ENCODE results near the gene KLHDC7A. TPM values are rescaled to one million over a fixed set of nuclear protein-coding genes. Genes with fewer than 3 reads are reported as not detected.

KLHDC7A gene
- total and polyA plus RNA-seq, 2 experiments from 2014 or later: not detected

DNA sequence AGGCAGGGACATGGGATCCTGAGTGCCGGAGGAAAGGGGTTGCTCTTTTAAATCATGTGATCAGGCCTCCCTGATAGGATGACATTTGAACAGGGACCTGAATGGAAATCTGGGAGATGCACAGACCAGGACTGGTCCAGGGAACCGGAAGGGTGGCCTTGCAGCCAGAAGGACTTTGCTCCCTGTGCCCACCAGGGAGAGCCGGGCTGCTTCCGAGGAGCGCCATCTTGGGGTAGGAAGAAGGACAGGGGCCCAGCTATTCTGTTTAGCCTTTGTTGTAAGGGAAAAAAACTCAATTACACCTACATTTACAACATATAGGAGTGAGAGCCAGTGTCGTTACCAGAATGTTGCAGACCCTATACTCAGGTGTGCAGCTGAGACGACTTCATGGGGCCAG lies 5.5 kb downstream of the KLHDC7A start:
- no peaks in the 10 kb centered on the region for H3F3A ChIP-seq (ENCODE audit: insufficient read depth)
- H3K9ac ChIP-seq: no peak overlapping the region
- H3K79me2 ChIP-seq (ENCODE audit: insufficient read depth): no peaks in the 10 kb centered on the region
- no peak overlapping the region for H3K27ac ChIP-seq
- H3K4me1 ChIP-seq (ENCODE audit: insufficient read depth): no peaks in the 10 kb centered on the region
- H2AFZ ChIP-seq: no peak overlapping the region
- no peaks in the 10 kb centered on the region for H3K36me3 ChIP-seq (ENCODE audit: low read depth)
- in situ Hi-C loops (cut with MboI): no loop called here
- 41 to 44% methylated on average over 7 of the region's 7 CpGs for WGBS, 2 experiments (ENCODE audit: low coverage in 1 of 2, low lambda C conversion rate in 2 of 2, missing lambda C conversion rate in 2 of 2)
- H3K27me3 ChIP-seq (replicated peaks; ENCODE audit: insufficient read depth): no peaks in the 10 kb centered on the region
- no peak overlapping the region for H3K4me2 ChIP-seq (ENCODE audit: unreplicated experiment)
- no peak for DNase-seq
- H3K9me3 ChIP-seq (ENCODE audit: low read depth): no peaks in the 10 kb centered on the region
- TF ChIP-seq EZH2phosphoT487 (IDR thresholded peaks at IDR 0.05; ENCODE audit: insufficient read depth, low read depth): no peak
- TF ChIP-seq EZH2 (IDR thresholded peaks at IDR 0.05; ENCODE audit: insufficient read depth, poor library complexity, severe bottlenecking): no peak
- H4K20me1 ChIP-seq (ENCODE audit: insufficient read depth): no peaks in the 10 kb centered on the region
- no peak overlapping the region for H3K4me3 ChIP-seq
- no peaks in the 10 kb centered on the region for H3K9me2 ChIP-seq (ENCODE audit: insufficient read depth)

DNA sequence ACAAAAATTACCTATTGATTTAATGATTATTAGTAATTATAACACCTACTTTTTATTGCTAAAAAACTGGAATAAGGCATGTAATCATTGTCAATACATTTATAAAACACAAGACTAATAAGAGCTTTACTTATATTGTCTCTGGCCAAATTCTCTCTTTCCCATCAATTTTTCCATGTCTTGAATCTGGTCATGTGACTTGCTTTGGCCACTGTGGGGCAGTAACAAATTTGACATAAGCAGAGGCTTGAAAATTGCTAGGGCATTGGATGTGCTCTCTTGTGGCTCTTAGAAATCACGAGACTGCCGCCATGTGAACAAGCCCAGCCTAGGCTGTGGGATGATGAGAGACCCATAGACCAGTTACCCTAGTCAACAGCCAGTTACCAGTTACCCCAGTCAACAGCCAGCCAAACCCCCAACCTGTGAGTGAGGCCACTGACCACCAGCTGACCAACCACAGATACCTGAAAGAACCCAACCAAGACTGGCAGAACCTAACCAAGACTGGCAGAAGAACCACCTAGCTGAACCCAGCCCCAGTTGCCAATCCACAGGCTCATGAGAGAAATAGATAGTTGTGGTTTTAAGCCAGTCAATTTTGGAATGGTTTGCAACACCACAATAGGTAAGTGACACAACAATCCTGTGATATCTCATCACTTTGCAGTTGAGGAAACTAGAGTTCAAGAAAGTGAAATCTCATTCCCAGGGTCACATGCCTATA lies 8.8 kb downstream of the KLHDC7A start:
- DNase-seq: no peak
- H3F3A ChIP-seq (ENCODE audit: insufficient read depth): no peaks in the 10 kb centered on the region
- H3K27ac ChIP-seq: no peak overlapping the region
- H3K79me2 ChIP-seq (ENCODE audit: insufficient read depth): no peaks in the 10 kb centered on the region
- H3K9ac ChIP-seq: no peak overlapping the region
- H3K27me3 ChIP-seq (replicated peaks; ENCODE audit: insufficient read depth): no peaks in the 10 kb centered on the region
- no peaks in the 10 kb centered on the region for H3K4me1 ChIP-seq (ENCODE audit: insufficient read depth)
- H4K20me1 ChIP-seq (ENCODE audit: insufficient read depth): no peaks in the 10 kb centered on the region
- H3K4me3 ChIP-seq: no peak overlapping the region
- TF ChIP-seq EZH2phosphoT487 (IDR thresholded peaks at IDR 0.05; ENCODE audit: insufficient read depth, low read depth) (no peak), EZH2 (IDR thresholded peaks at IDR 0.05; ENCODE audit: insufficient read depth, poor library complexity, severe bottlenecking) (no peak)
- H3K9me2 ChIP-seq (ENCODE audit: insufficient read depth): no peaks in the 10 kb centered on the region
- no peak overlapping the region for H3K4me2 ChIP-seq (ENCODE audit: unreplicated experiment)
- in situ Hi-C loops (cut with MboI): no loop called here
- WGBS, 2 experiments (ENCODE audit: low coverage in 1 of 2, low lambda C conversion rate in 2 of 2, missing lambda C conversion rate in 2 of 2): 25 to 41% methylated on average over 2 of the region's 2 CpGs
- no peaks in the 10 kb centered on the region for H3K36me3 ChIP-seq (ENCODE audit: low read depth)
- no peak overlapping the region for H2AFZ ChIP-seq
- no peaks in the 10 kb centered on the region for H3K9me3 ChIP-seq (ENCODE audit: low read depth)

DNA sequence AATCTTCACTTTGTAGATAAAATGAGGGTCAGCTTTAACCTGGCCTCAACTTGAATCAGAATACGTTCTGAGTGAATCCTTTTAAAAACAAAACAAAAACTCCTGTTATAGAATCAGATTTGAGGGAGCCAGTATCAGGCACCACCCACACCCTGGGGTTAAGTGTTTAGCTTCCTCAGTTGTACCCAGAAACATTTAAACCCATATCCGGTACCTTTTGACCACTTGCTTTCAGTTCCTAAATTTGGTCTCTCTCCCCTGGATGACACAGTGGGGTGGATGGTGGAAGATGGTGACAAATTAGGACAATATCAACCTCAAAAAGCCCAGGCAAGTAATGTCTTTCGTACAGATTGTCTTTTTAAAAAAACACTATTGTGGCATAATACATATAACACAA lies 10.4 kb downstream of the KLHDC7A start:
- H3K27me3 ChIP-seq (replicated peaks; ENCODE audit: insufficient read depth): no peaks in the 10 kb centered on the region
- no peaks in the 10 kb centered on the region for H3F3A ChIP-seq (ENCODE audit: insufficient read depth)
- H3K4me1 ChIP-seq (ENCODE audit: insufficient read depth): no peaks in the 10 kb centered on the region
- H3K79me2 ChIP-seq (ENCODE audit: insufficient read depth): no peaks in the 10 kb centered on the region
- H3K9me3 ChIP-seq (ENCODE audit: low read depth): no peaks in the 10 kb centered on the region
- no peak for TF ChIP-seq EZH2phosphoT487 (IDR thresholded peaks at IDR 0.05; ENCODE audit: insufficient read depth, low read depth)
- TF ChIP-seq EZH2 (IDR thresholded peaks at IDR 0.05; ENCODE audit: insufficient read depth, poor library complexity, severe bottlenecking): no peak
- in situ Hi-C loops (cut with MboI): no loop called here
- WGBS, 2 experiments (ENCODE audit: low coverage in 1 of 2, low lambda C conversion rate in 2 of 2, missing lambda C conversion rate in 2 of 2): 18 to 22% methylated on average over 3 of the region's 3 CpGs
- H3K4me3 ChIP-seq: no peak overlapping the region
- no peak for DNase-seq
- no peak overlapping the region for H3K9ac ChIP-seq
- H3K27ac ChIP-seq: no peak overlapping the region
- H4K20me1 ChIP-seq (ENCODE audit: insufficient read depth): no peaks in the 10 kb centered on the region
- H2AFZ ChIP-seq: no peak overlapping the region
- H3K9me2 ChIP-seq (ENCODE audit: insufficient read depth): no peaks in the 10 kb centered on the region
- no peaks in the 10 kb centered on the region for H3K36me3 ChIP-seq (ENCODE audit: low read depth)
- H3K4me2 ChIP-seq (ENCODE audit: unreplicated experiment): no peak overlapping the region

DNA sequence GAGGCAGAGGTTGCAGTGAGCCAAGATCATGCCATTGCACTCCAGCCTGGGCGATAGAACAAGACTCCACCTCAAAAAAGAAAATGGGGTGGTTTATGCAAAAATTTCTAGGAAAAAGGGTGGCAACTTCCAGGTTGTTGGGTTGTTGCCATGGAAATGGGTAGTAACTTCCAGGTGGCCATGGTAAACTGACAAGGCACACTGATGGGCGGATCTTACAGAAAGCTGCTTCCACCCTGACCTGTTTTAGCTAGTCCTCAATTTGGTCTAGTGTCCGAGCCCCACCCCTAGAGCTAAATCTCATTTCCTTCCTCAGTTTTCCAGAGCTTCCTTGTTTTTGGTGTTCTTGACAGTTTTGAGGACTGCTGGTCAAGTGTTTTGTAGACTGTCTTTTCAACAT lies 13.6 kb downstream of the KLHDC7A start:
- Histone ChIP-seq H3F3A (ENCODE audit: insufficient read depth) (no peaks in the 10 kb centered on the region), H4K20me1 (ENCODE audit: insufficient read depth) (no peaks in the 10 kb centered on the region), H3K27ac (no peak overlapping the region), H3K27me3 (replicated peaks; ENCODE audit: insufficient read depth) (no peaks in the 10 kb centered on the region), H3K9me3 (ENCODE audit: low read depth) (no peaks in the 10 kb centered on the region), H3K4me2 (ENCODE audit: unreplicated experiment) (no peak overlapping the region), H2AFZ (no peak overlapping the region), H3K36me3 (ENCODE audit: low read depth) (no peaks in the 10 kb centered on the region), H3K9ac (no peak overlapping the region), H3K9me2 (ENCODE audit: insufficient read depth) (no peaks in the 10 kb centered on the region), H3K79me2 (ENCODE audit: insufficient read depth) (no peaks in the 10 kb centered on the region), H3K4me3 (no peak overlapping the region), H3K4me1 (ENCODE audit: insufficient read depth) (no peaks in the 10 kb centered on the region)
- in situ Hi-C loops (cut with MboI): no loop called here
- no peak for TF ChIP-seq EZH2 (IDR thresholded peaks at IDR 0.05; ENCODE audit: insufficient read depth, poor library complexity, severe bottlenecking)
- no peak for TF ChIP-seq EZH2phosphoT487 (IDR thresholded peaks at IDR 0.05; ENCODE audit: insufficient read depth, low read depth)
- WGBS, 2 experiments (ENCODE audit: low coverage in 1 of 2, low lambda C conversion rate in 2 of 2, missing lambda C conversion rate in 2 of 2): 3 to 8% methylated on average over 3 of the region's 3 CpGs
- DNase-seq: no peak

Measured in GM23248 (cell line).